ENCODE data around the gene PTPRC. TPM values are rescaled to one million over a fixed set of nuclear protein-coding genes. Genes with fewer than 3 reads are reported as not detected.

The PTPRC gene
- total RNA-seq, 1 experiment from 2014 or later: 0.25 TPM

- H3K36me3 ChIP-seq (ENCODE audit: control insufficient read depth, insufficient read depth, low read length): no peaks in the 10 kb centered on the region
- ChIA-PET CTCF (no interaction called here), POLR2A (no interaction called here)
- intact Hi-C loops (cut with micrococcal nuclease; ENCODE audit: unreplicated experiment): no loop called here
- H3K4me1 Mint-ChIP-seq (ENCODE audit: low read depth, unreplicated experiment): peaks cover 18% of the 10 kb centered on the region
- no peaks in the 10 kb centered on the region for H3K27me3 ChIP-seq (replicated peaks; ENCODE audit: control insufficient read depth, insufficient read depth, low read length)
- TF ChIP-seq CTCF (IDR thresholded peaks at IDR 0.05; ENCODE audit: insufficient read depth in 1 of 2, low read depth in 1 of 2, low read length in 1 of 2, severe bottlenecking in 1 of 2, unreplicated experiment in 1 of 2): no peak
- no TSS peak for BruUV-seq (replicated peaks)
- no peaks in the 10 kb centered on the region for H3K9me3 Mint-ChIP-seq (ENCODE audit: unreplicated experiment)
- no peak for DNase-seq
- H3K4me1 ChIP-seq: no peaks in the 10 kb centered on the region
- H3K4me3 Mint-ChIP-seq (ENCODE audit: unreplicated experiment): no peak overlapping the region
- no peaks in the 10 kb centered on the region for H3K36me3 Mint-ChIP-seq (ENCODE audit: insufficient read depth, unreplicated experiment)
- H3K27ac Mint-ChIP-seq (ENCODE audit: unreplicated experiment): no peak overlapping the region
- no peaks in the 10 kb centered on the region for H3K27me3 Mint-ChIP-seq (ENCODE audit: insufficient read depth, unreplicated experiment)
- H3K9me3 ChIP-seq: no peaks in the 10 kb centered on the region
- no peak overlapping the region for H3K4me3 ChIP-seq (ENCODE audit: low read depth, low read length)
Measured at GRCh38 chr1:198669023-198669698, 30.3 kb downstream of the PTPRC start.

DNA sequence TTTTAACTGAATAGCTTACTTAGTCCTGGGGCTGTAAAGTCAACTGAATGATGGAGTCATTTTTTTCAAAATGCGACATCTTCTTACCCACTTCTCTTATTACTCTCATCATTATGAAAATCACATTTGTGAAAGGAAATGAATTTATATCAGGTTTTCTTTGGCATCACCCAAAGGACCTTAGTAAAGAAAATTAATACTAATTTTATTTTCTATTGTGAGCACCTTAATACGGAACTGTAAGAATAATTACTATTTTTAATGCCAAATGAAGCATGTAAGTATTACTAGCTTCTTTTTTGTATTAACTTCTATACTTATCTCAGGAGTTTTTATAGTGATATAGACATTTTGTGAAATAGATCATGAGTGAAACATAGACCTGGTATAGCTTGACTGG is 30.9 kb downstream of the PTPRC start:
- Histone ChIP-seq H3K4me1 (no peaks in the 10 kb centered on the region), H3K27me3 (replicated peaks; ENCODE audit: control insufficient read depth, insufficient read depth, low read length) (no peaks in the 10 kb centered on the region), H3K36me3 (ENCODE audit: control insufficient read depth, insufficient read depth, low read length) (no peaks in the 10 kb centered on the region), H3K9me3 (no peaks in the 10 kb centered on the region), H3K4me3 (ENCODE audit: low read depth, low read length) (no peak overlapping the region)
- peaks cover 18% of the 10 kb centered on the region for H3K4me1 Mint-ChIP-seq (ENCODE audit: low read depth, unreplicated experiment)
- no peak for TF ChIP-seq CTCF (IDR thresholded peaks at IDR 0.05; ENCODE audit: insufficient read depth in 1 of 2, low read depth in 1 of 2, low read length in 1 of 2, severe bottlenecking in 1 of 2, unreplicated experiment in 1 of 2)
- POLR2A ChIA-PET: no interaction called here
- BruUV-seq (replicated peaks): no TSS peak
- no peak for DNase-seq
- H3K27ac Mint-ChIP-seq (ENCODE audit: unreplicated experiment): no peak overlapping the region
- CTCF ChIA-PET: no interaction called here
- H3K9me3 Mint-ChIP-seq (ENCODE audit: unreplicated experiment): no peaks in the 10 kb centered on the region
- H3K4me3 Mint-ChIP-seq (ENCODE audit: unreplicated experiment): no peak overlapping the region
- no peaks in the 10 kb centered on the region for H3K27me3 Mint-ChIP-seq (ENCODE audit: insufficient read depth, unreplicated experiment)
- H3K36me3 Mint-ChIP-seq (ENCODE audit: insufficient read depth, unreplicated experiment): no peaks in the 10 kb centered on the region
- intact Hi-C loops (cut with micrococcal nuclease; ENCODE audit: unreplicated experiment): no loop called here

GRCh38 chr1:198671136-198671535 is 32.3 kb downstream of the PTPRC start:
- H3K4me1 Mint-ChIP-seq (ENCODE audit: low read depth, unreplicated experiment): peaks cover 18% of the 10 kb centered on the region
- H3K36me3 Mint-ChIP-seq (ENCODE audit: insufficient read depth, unreplicated experiment): no peaks in the 10 kb centered on the region
- no peak for DNase-seq
- H3K4me3 Mint-ChIP-seq (ENCODE audit: unreplicated experiment): no peak overlapping the region
- intact Hi-C loops (cut with micrococcal nuclease; ENCODE audit: unreplicated experiment): no loop called here
- H3K4me1 ChIP-seq: no peaks in the 10 kb centered on the region
- no peak overlapping the region for H3K4me3 ChIP-seq (ENCODE audit: low read depth, low read length)
- H3K9me3 Mint-ChIP-seq (ENCODE audit: unreplicated experiment): no peaks in the 10 kb centered on the region
- TF ChIP-seq CTCF (IDR thresholded peaks at IDR 0.05; ENCODE audit: insufficient read depth in 1 of 2, low read depth in 1 of 2, low read length in 1 of 2, severe bottlenecking in 1 of 2, unreplicated experiment in 1 of 2): no peak
- H3K9me3 ChIP-seq: no peaks in the 10 kb centered on the region
- ChIA-PET CTCF (no interaction called here), POLR2A (no interaction called here)
- no peak overlapping the region for H3K27ac Mint-ChIP-seq (ENCODE audit: unreplicated experiment)
- no peaks in the 10 kb centered on the region for H3K27me3 ChIP-seq (replicated peaks; ENCODE audit: control insufficient read depth, insufficient read depth, low read length)
- no TSS peak for BruUV-seq (replicated peaks)
- H3K27me3 Mint-ChIP-seq (ENCODE audit: insufficient read depth, unreplicated experiment): no peaks in the 10 kb centered on the region
- no peaks in the 10 kb centered on the region for H3K36me3 ChIP-seq (ENCODE audit: control insufficient read depth, insufficient read depth, low read length)
